Stimulated activated CD4-positive, alpha-beta T cell treated with anti-CD3 and anti-CD28 coated beads, TNF-alpha, amount 100 ng/mL, for 24 hours (primary cell): Measurements from ENCODE around the gene CACNA1S.

Source experiments
- DNase-seq, 3 experiments: peaks; one replicate each; pipeline ENCODE4 v3.0.0-alpha.2; 2020; ENCODE audit warnings: low read depth in 3 of 3

The CACNA1S gene

DNA sequence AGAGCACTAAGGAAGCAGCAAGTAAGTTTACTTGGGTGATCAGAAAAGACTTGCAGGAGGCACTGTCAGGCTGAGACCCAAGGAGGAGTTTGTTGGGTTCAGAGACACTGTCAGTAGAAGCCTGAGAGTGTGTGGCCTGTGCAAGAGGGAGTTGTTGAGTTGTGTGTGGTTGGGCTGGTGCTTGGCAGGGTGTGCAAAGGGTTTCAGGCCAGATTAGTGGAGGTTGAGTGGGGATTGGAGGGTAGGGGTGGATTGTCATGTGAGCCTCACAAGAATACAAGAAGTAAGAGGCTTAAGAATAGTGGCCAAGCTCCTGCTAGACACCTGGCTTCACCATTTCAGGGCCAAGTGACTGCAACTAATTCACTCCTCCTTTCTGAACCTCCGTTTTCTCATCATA lies 79.8 kb downstream of the CACNA1S start:
- DNase-seq = no peak

DNA sequence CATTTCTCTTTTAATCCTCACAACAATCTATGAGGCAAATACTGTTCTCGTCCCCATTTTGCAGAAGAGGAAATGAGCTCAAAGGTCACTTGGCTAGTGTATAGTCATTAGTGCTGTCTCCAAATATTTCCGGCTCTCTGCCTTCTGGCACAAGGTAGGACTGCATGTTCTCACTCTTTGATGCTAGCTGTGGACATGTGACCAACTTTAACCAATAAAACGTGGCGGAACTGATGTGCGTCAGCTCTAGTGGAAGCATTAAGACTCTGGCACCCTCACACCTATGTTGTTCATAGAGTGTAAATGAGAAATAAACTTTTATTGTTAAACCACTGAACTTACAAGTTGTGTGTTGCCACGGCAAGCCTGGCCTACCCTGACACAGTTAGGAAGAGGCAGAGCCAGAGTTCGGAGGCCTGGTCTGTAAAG lies 83.8 kb downstream of the CACNA1S start:
- no peak for DNase-seq

DNA sequence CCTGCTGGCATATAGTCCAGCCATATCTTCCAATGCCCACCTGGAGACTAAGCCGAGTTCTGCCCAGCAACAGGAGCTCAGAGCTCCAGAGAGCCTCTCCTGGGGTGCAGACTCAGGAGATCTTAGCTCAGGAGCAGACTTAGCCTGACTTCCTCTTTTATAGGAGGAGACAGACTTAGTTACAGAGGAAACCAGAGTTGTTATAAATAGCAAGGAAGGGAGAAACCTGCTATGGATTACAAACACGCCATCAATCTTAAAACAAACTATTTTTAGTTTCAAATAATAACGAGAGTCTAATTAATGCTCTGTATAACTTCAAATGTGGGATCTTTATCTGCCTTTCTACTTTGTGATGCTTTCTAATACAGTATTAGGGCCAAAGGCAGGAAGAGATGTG lies 85.4 kb downstream of the CACNA1S start:
- DNase-seq = no peak

DNA sequence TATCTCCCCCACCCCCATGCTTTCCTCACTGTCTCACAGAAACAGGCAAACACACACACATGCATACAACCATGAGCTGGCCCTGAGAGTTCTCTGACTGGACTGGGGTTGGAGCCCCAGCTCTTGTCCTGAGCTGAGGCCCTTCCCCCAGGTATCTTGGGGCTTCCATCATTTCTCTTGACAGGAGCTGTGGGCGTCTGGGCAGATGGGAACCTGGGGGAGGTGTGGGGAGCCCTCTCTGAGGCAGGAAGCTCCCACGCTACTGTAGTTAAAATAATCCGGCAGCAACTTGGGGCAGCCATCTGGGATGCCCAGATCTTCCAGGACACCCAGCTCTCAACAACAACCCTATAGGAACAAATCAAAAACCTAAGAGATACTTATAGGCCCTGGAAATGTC lies 86.0 kb downstream of the CACNA1S start:
- DNase-seq = no peak

DNA sequence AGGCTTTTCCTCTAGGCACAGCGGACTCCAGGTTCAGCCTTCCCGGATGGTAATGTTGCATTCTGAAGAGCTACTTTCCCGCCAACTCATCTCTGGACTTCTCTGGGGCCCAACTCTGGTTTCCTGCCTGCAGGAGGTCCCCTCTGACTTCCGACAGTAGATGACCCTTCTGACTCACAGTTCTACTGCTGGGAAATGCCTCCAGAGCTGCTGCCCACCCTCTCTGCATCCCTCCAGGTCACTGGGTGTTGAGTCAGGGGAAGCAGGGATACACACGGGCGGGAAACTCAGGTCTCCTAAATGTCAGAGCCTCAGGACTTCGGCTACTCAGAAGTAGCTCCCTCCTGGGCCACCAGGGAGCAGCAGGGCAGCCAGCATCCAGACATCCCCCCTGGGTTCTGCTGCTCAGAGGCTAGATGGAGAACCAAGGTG lies 86.6 kb downstream of the CACNA1S start:
- no peak for DNase-seq

DNA sequence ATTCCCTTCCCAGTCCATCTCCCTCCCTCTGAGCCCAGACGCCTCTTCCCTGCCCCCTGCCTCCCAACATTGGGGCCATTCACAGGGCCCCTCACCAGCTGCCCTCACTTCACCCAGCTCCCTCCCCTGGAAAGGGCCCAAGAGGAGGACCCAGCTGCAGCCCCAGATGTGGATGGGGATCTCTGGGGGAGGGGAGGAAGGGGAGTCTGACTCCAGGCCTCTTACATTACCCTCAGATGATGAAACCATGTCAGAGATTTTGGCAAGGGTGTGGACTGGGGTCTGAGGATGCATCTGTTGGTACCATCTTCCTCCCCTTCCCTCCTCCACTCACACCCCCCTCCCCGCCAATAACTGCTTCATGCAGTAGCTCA lies 87.6 kb downstream of the CACNA1S start:
- DNase-seq = no peak

DNA sequence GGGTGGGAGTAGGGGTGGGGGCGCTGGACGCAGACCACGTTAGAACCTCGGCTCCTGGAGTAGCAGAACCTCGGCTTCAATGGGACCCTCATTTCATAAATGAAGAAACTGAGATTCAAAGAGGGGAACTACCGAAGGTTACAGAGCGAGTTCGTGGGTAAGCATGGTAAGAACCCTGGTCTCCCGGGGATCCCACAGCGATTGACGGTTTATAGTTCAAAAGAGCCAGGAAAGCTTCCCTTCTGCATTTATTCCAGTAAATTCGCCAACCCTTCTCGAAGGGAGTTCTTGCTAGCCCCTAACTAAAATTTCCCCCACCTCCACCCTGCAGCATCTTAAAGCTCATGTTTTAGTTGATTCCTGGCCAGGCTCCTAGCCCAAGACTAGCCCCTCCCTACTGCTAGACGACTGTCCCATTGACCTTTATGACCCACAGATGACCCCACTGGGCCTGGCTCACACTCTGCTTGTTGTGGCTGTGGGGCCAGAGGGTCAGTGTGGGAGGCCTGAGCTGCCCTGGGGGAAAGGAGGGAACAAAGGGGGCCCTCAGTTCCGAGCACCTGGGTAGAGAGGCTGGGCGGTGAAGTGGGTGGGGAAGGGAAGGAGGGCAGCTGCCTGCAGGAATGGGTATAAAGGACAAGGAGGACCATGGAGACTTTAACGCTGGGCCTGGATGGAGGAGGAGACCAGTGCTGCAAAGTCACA lies 88.2 kb downstream of the CACNA1S start:
- no peak for DNase-seq

DNA sequence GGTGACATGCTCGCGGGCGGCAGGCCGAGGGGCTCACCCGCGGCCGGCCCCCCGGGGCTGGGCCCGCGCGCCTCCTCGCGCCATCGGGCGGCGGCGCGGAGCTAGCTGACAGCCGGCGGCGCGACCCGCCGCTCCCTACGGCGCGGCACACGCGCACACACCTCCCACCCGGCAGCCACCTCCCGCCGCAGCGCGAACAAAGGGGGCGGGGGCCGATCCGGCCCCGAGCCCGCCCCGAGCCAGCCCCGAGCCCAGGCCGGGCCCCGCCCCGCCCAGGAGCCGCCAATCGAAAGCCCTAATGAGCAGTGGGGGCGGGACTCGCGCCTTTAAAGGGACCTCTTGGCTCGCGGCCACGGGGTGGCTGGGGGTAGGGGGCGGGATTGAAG lies 88.7 kb downstream of the CACNA1S start, which contains the start of gene KIF21B:
KIF21B (minus strand) TSS at position 198 of the 386 bp plus-strand sequence. CDS start 331 bp downstream, outside the sequence.
- peak; percentile 73 to 88 (median 81) for DNase-seq

DNA sequence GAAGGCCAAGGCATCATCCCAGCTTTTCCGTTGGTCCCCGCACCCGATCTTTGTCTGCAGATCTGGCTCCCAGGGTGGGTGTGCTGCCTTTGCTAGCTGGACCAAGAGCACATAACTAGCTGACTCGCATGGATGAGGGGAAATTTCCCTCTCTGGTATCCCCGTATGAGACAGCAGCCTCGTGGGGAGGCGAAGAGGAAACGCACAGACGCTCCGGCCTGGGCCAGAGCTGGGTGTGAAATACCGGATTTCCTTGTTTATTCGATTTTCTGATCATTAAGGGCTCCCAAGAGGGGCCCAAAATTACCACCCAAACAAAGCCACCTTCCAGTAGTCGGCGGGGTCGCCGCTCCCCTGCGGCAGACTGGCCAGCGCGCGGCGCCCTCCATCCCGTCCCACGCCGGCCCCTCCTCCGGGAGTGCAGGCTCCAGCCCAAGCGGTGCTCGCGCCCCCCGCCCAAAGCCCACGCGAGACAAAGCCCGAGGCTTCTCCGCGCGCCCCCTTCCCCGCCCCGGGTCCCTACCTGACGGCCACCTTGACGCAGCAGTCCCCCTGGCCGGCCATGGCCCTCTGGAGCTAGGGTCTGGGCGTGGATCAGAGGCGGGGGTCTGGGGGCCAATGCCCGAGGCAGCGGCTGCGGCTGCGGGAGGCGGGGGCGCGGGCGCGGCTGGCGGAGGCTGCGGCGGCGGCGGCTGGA lies 89.3 kb downstream of the CACNA1S start:
- DNase-seq = peak in 1 of 3 experiments; percentile 39

DNA sequence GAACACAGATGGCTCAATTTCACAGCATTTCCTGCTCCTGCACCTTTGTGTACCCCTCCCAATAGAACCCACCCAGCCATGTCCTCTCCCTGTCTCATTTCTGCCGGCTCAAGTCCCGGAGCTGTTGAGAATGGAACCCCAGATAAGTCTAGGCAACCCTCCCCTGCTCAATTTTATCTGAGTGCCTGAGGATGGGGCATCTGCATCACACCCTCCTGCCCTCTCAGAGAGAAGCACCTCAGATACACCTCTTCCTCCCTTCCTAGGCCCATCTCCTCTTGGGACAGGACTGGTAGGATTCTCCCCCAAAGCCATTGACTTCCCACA lies 89.8 kb downstream of the CACNA1S start:
- DNase-seq = no peak

DNA sequence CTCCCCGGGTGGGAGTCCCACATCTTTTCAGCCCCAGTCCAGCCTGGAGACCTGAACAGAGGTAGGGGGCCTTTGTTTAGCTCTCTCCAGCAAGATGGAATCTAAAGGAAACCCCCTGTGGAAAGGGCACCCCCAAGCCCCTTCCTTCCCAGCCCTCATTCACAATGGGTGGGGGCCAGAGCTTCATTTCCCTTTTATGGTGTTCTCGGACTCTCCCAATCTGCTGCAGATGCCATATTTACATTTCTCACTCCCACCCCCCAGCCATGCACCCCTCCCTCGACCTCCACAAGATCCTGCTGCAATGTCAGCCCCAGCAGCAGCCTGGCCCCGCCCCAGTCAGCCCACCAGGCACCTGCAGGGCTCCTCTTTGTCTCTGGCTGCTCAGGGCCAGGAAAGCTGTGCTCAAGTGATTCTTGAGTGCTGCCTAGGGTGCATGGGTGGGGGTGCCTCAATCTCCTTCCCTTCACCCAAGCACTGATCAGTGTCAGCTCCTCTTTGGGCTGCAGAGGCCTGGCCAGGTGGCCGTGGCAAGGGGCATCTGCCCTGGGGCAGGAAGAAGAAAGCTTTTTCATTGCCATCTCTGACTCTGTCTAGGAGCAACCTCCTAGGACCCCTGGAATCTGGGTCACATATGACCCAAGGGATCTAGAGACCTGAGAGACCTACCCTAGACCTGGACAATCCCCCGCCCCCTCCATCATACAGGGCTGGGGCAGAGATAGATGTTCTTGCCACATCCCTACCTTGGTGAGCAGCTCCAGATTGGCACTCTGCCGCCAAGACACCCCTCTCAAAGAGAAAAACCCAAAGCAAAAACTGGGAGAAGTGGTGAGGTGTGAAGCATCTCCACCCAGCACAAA lies 90.4 kb downstream of the CACNA1S start:
- DNase-seq = no peak

DNA sequence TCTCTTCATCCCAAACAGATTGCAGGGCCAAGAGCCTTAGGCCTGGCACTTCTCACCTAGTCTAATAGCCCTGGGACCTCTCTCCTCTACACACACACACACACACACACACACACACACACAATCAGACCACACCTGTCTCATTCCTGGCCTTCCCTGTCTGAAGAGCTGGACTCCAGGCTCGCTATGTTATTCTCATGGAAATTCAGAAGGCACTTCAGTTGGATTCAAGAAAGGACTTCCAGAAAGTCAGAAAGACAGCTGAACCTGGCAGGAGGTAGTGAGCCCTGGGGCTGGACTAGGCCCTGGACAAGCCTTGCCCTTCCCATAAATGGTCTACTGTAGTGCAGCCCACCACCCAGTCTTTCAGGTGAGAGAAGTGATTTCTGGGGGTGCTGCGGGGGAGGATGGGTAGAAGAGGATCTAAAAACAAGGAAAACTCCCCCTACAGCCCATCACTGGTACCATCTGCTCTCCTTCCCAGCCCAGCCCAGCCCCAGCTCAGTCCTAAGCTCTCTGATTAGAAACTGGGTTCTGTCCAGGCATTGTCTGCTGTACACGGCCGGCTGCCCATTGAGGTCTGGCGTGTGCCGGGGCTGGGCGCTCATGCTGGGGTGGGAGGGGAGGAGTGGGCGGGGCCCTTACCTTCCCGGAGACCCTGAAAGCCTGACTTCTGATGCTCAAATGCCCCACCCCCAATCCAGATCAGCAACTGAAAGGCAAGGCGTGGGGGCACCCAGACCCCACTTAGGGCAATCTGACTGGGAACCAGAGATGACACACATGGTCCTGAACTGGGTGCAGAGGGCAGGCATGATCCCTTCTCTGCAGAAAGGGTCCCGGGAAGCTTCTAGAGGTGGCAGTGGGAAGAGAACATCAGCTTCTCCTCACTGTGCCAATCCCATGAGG lies 91.3 kb downstream of the CACNA1S start:
- DNase-seq = no peak

DNA sequence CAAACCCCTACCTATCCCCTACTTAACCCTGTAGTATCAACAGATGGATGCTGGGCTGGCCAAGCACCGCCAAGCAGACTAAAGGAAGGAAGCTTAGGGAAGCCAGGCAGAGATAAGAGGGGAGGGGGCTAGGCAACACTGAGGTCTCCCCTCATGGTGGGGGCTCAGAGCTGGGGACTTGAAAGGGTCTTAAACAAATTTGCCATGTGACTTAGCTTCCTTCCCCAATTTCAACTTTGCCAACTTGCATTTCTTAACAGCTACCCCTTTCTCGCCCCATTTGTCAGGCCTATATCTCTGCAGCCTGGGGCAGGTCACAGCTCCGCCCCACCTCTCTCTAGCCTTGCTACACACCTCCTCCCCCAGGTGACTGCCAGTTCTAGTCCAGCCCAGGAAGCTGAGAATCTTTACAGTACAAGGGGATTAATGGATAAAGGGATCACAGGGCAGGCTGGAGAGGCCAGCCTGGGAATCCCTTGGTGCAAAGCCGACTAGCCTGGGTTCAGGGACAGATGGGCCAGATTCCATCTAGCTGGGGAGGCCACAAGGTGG lies 92.1 kb downstream of the CACNA1S start:
- no peak for DNase-seq

DNA sequence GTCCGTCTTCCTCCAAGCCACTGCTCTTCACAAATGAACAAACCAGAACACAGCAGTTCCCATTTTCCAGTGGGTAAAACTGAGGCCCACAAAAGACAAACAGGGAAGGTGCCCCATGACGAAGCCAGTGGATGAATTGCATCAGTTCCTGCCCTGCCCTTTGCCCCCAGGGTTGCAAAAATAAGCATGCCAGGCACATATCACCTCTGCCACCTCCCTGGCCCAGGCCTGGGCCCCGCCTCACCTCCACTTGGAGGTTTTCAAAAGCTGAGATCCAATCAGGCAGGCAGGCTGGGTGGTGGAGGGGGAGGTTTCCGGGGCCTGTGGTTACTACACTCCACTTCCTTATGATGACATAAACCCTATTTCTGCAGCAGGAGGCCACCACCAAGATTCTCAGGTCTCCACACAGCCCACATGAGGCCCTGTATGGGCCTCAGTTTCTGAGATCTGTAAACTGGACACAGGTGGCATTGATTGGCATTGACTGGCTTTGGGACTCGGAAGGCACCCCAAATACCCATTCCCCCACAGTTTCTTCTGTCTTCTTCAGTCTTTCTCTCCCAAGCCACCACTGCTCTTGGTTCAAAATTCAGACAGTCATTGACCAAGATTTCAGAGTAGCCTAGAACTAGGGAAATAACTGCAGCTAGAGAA lies 92.8 kb downstream of the CACNA1S start:
- DNase-seq = peak; percentile 74 to 90 (median 76)

DNA sequence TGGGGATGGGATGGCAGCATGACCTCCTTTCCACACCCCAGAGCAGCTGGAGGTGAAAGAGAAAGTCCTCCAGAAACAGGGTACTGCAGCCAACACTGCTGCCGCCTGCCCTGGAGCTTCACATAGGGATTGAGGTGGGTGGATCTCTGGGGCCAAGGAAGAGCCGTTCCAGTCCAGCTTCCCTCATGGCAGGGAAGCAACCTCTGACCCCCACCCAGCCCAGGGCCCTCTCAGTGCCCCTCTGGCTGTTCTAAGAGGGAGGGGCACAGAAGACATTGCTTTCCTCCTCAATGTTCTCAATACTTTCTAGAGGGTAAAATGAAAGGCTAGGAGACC lies 94.4 kb downstream of the CACNA1S start:
- DNase-seq = no peak

DNA sequence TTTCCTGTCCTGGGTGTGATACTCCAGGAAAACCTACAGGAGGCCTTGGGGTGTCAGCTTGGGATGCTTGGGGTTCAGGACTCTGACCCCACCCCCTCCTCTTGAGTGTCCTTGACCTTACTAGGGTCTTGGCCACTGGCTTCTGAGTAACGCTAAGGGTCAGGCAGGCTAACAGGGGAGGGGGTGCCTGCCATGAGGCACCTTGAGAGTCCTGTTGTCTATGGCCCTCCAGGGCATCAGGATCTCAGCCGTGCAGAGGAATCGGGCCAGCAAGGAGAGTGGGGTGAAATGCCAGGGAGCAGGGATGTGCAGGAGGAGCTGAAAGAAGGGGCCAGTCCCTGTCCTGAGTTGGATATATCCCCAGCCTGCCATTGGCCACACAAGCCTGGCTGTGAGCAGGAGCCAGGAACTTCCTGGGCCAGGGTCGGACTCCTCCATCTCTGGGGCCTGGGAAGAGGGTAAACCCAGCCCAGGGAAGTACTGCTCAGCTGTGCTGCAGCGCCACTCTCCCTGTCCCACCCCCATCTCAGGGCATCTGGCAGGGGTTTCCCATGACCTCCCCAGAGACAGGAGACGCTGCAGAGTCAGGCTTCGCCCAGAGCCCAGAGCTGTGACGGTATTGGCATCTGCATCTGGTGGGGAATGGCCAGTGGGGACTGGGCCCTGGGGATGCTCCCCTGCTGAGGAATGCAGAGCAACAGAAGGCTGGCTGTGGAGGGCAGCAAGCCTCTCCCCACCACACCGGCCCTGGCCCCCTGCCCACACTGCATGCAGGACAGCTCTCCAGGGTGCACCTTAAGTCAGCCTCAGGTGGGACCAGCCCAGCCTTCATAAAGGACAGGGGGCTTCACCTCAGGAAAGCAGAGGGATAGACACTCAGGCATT lies 95.0 kb downstream of the CACNA1S start:
- DNase-seq = no peak

DNA sequence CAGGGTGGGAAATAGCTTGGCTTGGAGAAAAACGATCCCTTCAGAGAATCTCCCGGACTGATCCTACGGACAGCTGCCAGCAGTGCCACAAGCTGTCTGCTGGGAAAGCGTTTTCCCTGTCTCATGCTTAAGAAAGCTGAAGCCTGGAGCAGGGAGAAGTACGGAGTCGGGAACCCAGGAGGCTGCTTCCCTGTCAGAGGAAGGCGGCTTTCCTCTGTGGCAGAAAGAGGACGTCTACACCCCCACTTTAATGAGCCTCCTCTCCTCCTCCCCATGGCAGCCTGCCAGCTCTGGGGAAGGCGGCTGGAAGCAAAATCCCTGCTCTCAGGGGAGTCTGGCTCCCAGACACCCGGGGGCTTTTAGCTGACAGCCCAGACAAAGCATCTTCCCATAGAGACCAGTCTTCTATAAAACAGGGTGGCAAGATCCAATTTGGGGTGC lies 96.0 kb downstream of the CACNA1S start:
- no peak for DNase-seq

DNA sequence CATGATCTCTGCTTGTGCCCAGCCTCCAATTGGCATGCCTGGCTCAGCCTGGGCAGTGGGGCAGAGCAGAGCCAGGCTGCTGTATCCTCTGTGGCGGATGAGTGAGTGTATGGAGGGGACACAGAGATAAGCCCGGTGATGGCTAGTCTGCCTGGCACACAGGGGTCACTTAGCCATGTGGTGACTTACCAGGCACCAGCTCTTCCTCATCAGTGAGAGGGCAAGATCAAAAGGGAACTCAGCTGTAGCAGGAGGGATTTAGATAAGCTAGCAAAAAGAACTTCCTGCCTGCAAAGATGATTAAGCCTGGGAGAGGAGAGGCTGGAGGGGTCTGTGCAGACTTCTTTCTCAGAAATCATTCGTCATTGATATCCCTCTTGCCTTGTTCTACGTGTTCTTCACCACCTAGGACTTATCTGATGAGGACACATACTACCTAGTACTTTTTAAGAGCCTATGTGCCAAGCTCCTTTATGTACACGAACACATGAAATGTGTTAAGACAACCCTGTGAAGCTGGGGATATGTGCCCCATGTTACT lies 96.6 kb downstream of the CACNA1S start:
- no peak for DNase-seq

DNA sequence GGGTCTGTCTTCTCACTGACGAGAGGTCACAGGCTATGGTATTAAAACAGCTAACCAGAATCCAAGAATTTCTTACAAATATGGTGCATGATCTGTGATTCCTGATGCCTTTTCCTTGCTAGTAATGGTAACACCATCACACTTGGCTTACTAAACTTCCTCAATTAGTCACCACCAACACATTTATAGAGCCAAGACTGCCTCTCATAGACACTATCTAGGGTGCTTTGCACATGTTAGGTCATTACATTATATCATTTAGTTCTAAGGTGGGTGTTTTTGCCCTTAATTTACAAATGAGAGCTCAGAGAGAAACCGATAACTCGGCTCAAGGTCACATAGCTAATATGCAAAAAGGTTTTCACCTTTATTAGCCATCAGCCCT lies 97.4 kb downstream of the CACNA1S start:
- no peak for DNase-seq
